Astrocyte (in vitro differentiated cells and primary cell): Measurements from ENCODE around the gene MCAM. TPM values are rescaled to one million over a fixed set of nuclear protein-coding genes. Genes with fewer than 3 reads are reported as not detected.

Experiments
- DNase-seq: peaks from one replicate; pipeline ENCODE4 v3.0.0-alpha.2; 2010; ENCODE audit warnings: low read depth
- FAIRE-seq: peaks from 2 replicates; lab custom pipeline; 2011; peaks lifted over from hg19 to GRCh38; lab: Jason Lieb, UNC
- H2AFZ ChIP-seq: 2 replicates; pipeline ENCODE4 v1.6.0; 2012; ENCODE audit warnings: low read depth, low read length, inconsistent platforms
- H3K27ac ChIP-seq: 2 replicates; pipeline ENCODE4 v1.5.1; 2011; ENCODE audit warnings: low read depth, low read length, inconsistent platforms
- H3K27me3 ChIP-seq: 2 replicates; pipeline ENCODE4 v1.6.0; 2011; ENCODE audit warnings: low read length, inconsistent platforms; ENCODE audit not compliant: insufficient read depth
- H3K36me3 ChIP-seq: 2 replicates; pipeline ENCODE4 v1.5.1; 2011; ENCODE audit warnings: low read length, inconsistent platforms; ENCODE audit not compliant: insufficient read depth
- H3K4me1 ChIP-seq: 2 replicates; pipeline ENCODE4 v1.5.1; 2011; ENCODE audit warnings: low read length, inconsistent platforms; ENCODE audit not compliant: insufficient read depth
- H3K4me2 ChIP-seq: 2 replicates; pipeline ENCODE4 v1.6.0; 2012; ENCODE audit warnings: low read length, inconsistent platforms
- H3K4me3 ChIP-seq: 2 replicates; pipeline ENCODE4 v1.5.1; 2011; ENCODE audit warnings: low read depth, mild to moderate bottlenecking, low read length, inconsistent platforms; ENCODE audit not compliant: insufficient read depth
- H3K79me2 ChIP-seq: 2 replicates; pipeline ENCODE4 v1.6.0; 2012; ENCODE audit warnings: mild to moderate bottlenecking, low read length, inconsistent platforms; ENCODE audit not compliant: insufficient read depth
- H3K9ac ChIP-seq: 2 replicates; pipeline ENCODE4 v1.6.0; 2012; ENCODE audit warnings: mild to moderate bottlenecking, low read length, inconsistent platforms
- H3K9me3 ChIP-seq: 2 replicates; pipeline ENCODE4 v1.5.1; 2012; ENCODE audit warnings: low read depth, mild to moderate bottlenecking, low read length, inconsistent platforms; ENCODE audit not compliant: insufficient read depth
- H4K20me1 ChIP-seq: 2 replicates; pipeline ENCODE4 v1.6.0; 2012; ENCODE audit warnings: low read length, inconsistent platforms; ENCODE audit not compliant: insufficient read depth
- H3K27ac Mint-ChIP-seq: one replicate; pipeline ENCODE4 v1.8.0; 2021; ENCODE audit warnings: mild to moderate bottlenecking, mixed read lengths; ENCODE audit not compliant: unreplicated experiment
- H3K27me3 Mint-ChIP-seq: one replicate; pipeline ENCODE4 v1.8.0; 2021; ENCODE audit warnings: low read depth, mixed read lengths; ENCODE audit not compliant: unreplicated experiment
- H3K36me3 Mint-ChIP-seq: one replicate; pipeline ENCODE4 v1.8.0; 2021; ENCODE audit warnings: low read depth, mixed read lengths; ENCODE audit not compliant: unreplicated experiment
- H3K4me1 Mint-ChIP-seq: one replicate; pipeline ENCODE4 v1.8.0; 2021; ENCODE audit warnings: low read depth, mixed read lengths; ENCODE audit not compliant: unreplicated experiment
- H3K4me3 Mint-ChIP-seq: one replicate; pipeline ENCODE4 v1.8.0; 2021; ENCODE audit warnings: mild to moderate bottlenecking, moderate library complexity, mixed read lengths; ENCODE audit not compliant: unreplicated experiment
- H3K9me3 Mint-ChIP-seq: one replicate; pipeline ENCODE4 v1.8.0; 2021; ENCODE audit warnings: mild to moderate bottlenecking, mixed read lengths; ENCODE audit not compliant: unreplicated experiment
- CTCF ChIP-seq: IDR thresholded peaks from 2 replicates; pipeline ENCODE4 v1.5.1; 2011; ENCODE audit warnings: low read depth, mild to moderate bottlenecking, inconsistent platforms, low read length, moderate library complexity; ENCODE audit not compliant: insufficient read depth
- EZH2 ChIP-seq: IDR thresholded peaks from 2 replicates; pipeline ENCODE4 v1.6.1; 2012; ENCODE audit warnings: mild to moderate bottlenecking, low read length, inconsistent platforms; ENCODE audit not compliant: insufficient read depth
- total RNA-seq: library from RNA; stranded (reverse); gene quantifications from 2 replicates; pipeline ENCODE4 v1.2.1, GENCODE V29; 2021

The MCAM gene
- total RNA-seq, 1 donor from 2014 or later: 213 TPM

- no peak overlapping the region for H2AFZ ChIP-seq
- Mint-ChIP-seq H3K27ac (no peak overlapping the region), H3K4me1 (peaks cover 8% of the 10 kb centered on the region), H3K36me3 (peaks cover 30% of the 10 kb centered on the region), H3K9me3 (no peaks in the 10 kb centered on the region), H3K4me3 (no peak overlapping the region), H3K27me3 (no peaks in the 10 kb centered on the region)
- H3K9me3 ChIP-seq: no peaks in the 10 kb centered on the region
- no peak for TF ChIP-seq CTCF
- no peak for TF ChIP-seq EZH2
- no peaks in the 10 kb centered on the region for H3K4me1 ChIP-seq
- no peaks in the 10 kb centered on the region for H3K79me2 ChIP-seq
- no peaks in the 10 kb centered on the region for H4K20me1 ChIP-seq
- no peak overlapping the region for H3K9ac ChIP-seq
- peaks cover 40% of the 10 kb centered on the region for H3K36me3 ChIP-seq
- H3K4me2 ChIP-seq: no peak overlapping the region
- no peak overlapping the region for H3K27ac ChIP-seq
- no peak for FAIRE-seq
- no peaks in the 10 kb centered on the region for H3K27me3 ChIP-seq
- DNase-seq: no peak
- no peak overlapping the region for H3K4me3 ChIP-seq
These were observed 16.5 kb downstream of the MCAM start for GRCh38 chr11:119300198-119300964.

GRCh38 chr11:119299416-119299815 is 17.5 kb downstream of the MCAM start:
- Histone ChIP-seq H3K4me1 (no peaks in the 10 kb centered on the region), H3K4me3 (no peak overlapping the region), H3K36me3 (peaks cover 40% of the 10 kb centered on the region), H4K20me1 (no peaks in the 10 kb centered on the region), H3K9ac (no peak overlapping the region), H3K27me3 (no peaks in the 10 kb centered on the region), H2AFZ (no peak overlapping the region), H3K79me2 (no peaks in the 10 kb centered on the region), H3K27ac (no peak overlapping the region), H3K4me2 (no peak overlapping the region), H3K9me3 (no peaks in the 10 kb centered on the region)
- peaks cover 28% of the 10 kb centered on the region for H3K36me3 Mint-ChIP-seq
- TF ChIP-seq CTCF: no peak
- no peak for TF ChIP-seq EZH2
- no peaks in the 10 kb centered on the region for H3K27me3 Mint-ChIP-seq
- no peak for FAIRE-seq
- H3K4me1 Mint-ChIP-seq: peaks cover 8% of the 10 kb centered on the region
- DNase-seq: no peak
- no peak overlapping the region for H3K4me3 Mint-ChIP-seq
- H3K9me3 Mint-ChIP-seq: no peaks in the 10 kb centered on the region
- no peak overlapping the region for H3K27ac Mint-ChIP-seq

GRCh38 chr11:119298726-119299125 is 18.2 kb downstream of the MCAM start:
- no peak overlapping the region for H3K9ac ChIP-seq
- H3K36me3 Mint-ChIP-seq: peaks cover 28% of the 10 kb centered on the region
- H3K4me1 ChIP-seq: no peaks in the 10 kb centered on the region
- peaks cover 39% of the 10 kb centered on the region for H3K36me3 ChIP-seq
- no peak overlapping the region for H2AFZ ChIP-seq
- H3K4me3 ChIP-seq: no peak overlapping the region
- peaks cover 8% of the 10 kb centered on the region for H3K4me1 Mint-ChIP-seq
- no peaks in the 10 kb centered on the region for H4K20me1 ChIP-seq
- no peak overlapping the region for H3K27ac ChIP-seq
- H3K4me3 Mint-ChIP-seq: no peak overlapping the region
- no peaks in the 10 kb centered on the region for H3K79me2 ChIP-seq
- DNase-seq: no peak
- TF ChIP-seq CTCF (no peak), EZH2 (no peak)
- H3K4me2 ChIP-seq: no peak overlapping the region
- no peak overlapping the region for H3K27ac Mint-ChIP-seq
- no peaks in the 10 kb centered on the region for H3K27me3 ChIP-seq
- no peaks in the 10 kb centered on the region for H3K9me3 ChIP-seq
- H3K9me3 Mint-ChIP-seq: no peaks in the 10 kb centered on the region
- no peaks in the 10 kb centered on the region for H3K27me3 Mint-ChIP-seq
- FAIRE-seq: no peak
